ENCODE results near the gene NCKAP5.

DNA sequence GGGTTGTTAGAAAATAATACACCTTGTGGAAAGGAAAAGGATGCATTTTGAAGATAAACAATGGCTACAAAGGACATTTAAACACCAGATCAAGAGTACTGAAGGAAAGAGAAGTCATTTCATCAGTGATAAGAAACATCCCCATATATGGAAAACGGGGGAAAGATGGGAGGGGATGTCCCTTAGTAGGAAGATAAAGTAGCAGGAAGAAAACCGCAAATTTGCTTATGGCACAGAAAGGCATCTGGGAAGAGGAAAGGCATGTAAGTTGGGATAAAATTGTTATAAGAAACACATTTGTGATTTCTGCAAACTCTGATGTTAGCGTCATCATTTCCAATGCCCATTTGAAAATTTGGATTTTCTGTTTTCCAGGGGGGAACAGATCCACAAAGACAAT lies 887.7 kb downstream of the NCKAP5 start:
- TF ChIP-seq, protein P1, sequence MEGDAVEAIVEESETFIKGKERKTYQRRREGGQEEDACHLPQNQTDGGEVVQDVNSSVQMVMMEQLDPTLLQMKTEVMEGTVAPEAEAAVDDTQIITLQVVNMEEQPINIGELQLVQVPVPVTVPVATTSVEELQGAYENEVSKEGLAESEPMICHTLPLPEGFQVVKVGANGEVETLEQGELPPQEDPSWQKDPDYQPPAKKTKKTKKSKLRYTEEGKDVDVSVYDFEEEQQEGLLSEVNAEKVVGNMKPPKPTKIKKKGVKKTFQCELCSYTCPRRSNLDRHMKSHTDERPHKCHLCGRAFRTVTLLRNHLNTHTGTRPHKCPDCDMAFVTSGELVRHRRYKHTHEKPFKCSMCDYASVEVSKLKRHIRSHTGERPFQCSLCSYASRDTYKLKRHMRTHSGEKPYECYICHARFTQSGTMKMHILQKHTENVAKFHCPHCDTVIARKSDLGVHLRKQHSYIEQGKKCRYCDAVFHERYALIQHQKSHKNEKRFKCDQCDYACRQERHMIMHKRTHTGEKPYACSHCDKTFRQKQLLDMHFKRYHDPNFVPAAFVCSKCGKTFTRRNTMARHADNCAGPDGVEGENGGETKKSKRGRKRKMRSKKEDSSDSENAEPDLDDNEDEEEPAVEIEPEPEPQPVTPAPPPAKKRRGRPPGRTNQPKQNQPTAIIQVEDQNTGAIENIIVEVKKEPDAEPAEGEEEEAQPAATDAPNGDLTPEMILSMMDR (IDR thresholded peaks at IDR 0.05 in 4 of 5, conservative IDR thresholded peaks at IDR 0.05 in 1 of 5): no peak
- no peak for TF ChIP-seq POLR2A (IDR thresholded peaks at IDR 0.05)
